Stimulated activated naive CD8-positive, alpha-beta T cell treated with anti-CD3 and anti-CD28 coated beads, Interleukin-15, Interleukin-2, amounts not matched to agents 100 U/mL and 50 U/mL, for 24 hours (primary cell): ENCODE measurements around the gene RBMS1.

ENCODE experiments used
- ATAC-seq: fragments of 150-1000 bp; cut with Tn5 transposase; one replicate; pipeline ENCODE4 v1.10.0; 2021
- DNase-seq: peaks from one replicate; pipeline ENCODE4 v3.0.0; 2021

RBMS1 gene

GRCh38 chr2:160249876-160250275, 243.7 kb downstream of the RBMS1 start:
- no peak for DNase-seq
- no peak for ATAC-seq

DNA sequence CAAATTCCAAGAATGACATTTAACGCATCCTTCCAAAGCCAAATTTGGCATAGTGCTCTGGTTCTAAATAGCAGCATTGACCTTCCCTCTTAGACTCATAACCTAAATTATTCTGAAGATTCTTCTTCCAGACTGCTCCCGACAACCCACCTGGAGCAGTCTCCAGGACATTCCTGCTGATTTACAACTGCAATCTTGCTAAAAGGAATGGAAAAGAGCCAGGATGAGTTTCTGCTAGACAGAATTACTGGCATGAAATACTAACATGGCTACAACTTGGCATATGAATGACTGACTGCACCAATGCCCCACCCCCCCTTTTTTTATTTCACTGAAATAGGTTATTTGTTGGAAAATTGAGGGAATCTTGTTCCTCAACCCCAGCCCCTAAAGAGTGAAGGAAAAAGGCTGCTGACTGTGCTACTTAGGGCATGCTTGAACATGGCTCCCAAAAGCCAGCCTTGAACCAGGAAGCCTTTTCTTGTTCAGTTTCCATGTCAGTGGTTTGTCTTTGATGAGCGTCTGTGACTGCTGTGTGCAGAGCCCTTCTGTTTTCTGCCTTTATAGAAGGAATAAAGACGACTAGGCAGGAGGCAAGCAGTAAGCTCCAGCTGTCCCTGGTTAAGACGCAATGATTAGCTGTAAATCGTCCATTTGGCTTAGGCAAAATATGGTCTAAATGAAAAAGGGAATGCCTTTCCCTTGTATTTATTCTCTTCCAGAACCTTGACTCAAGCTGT, 246.1 kb downstream of the RBMS1 start:
- ATAC-seq (no peak), DNase-seq (no peak)

DNA sequence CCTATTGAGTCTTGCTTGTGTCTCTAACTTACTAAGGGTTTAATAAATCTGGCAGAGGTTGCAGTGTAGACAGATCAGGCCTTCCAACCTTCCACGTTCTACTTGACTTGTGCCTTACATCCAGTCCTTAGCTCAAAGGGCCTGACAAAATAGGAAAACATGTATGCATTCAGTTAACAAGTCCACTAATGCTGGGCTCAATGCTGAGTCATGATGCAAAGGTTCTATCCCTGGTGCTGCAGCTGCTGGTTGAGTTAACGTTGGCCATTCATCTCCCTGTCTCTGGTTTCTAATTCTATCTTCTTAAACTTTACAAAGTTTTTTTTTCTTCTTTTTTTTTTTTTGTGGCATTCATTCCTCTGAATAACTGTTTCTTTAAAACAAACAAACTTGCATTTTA, 247.3 kb downstream of the RBMS1 start:
- no peak for DNase-seq
- ATAC-seq = no peak

- DNase-seq (no peak), ATAC-seq (no peak)
These were observed 247.9 kb downstream of the RBMS1 start for GRCh38 chr2:160245614-160246155.

DNA sequence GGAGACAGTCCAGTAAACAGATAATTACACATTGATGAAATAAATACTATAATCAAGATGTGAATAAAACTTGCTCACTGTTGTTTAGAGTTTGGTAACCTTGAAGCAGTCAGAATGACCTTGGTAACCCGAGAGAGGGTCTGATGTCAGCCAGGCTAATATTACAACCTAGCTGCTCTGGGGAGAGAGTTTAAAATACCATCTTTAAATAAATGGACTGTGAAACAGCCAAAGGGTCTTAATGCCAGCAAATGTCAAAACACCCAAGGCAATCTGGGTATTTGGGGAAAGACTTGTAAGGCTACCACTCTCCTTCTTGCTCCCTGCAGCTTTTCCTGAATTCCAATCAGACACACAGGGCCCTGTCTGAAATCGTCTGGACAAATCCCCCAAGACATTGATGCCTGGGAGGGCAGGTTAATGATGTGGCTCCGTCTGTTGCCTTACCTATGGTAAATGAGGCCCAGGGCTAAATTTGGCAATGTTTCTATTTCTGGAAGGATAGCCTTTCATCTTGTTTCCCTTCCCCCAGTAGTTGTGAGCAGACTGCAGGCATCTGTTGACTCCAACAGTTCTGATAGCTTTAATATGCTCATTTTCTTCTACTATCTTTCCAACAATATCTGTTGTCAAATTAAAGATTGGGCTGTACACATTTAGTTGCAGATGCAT, 250.6 kb downstream of the RBMS1 start:
- DNase-seq (no peak), ATAC-seq (no peak)

DNA sequence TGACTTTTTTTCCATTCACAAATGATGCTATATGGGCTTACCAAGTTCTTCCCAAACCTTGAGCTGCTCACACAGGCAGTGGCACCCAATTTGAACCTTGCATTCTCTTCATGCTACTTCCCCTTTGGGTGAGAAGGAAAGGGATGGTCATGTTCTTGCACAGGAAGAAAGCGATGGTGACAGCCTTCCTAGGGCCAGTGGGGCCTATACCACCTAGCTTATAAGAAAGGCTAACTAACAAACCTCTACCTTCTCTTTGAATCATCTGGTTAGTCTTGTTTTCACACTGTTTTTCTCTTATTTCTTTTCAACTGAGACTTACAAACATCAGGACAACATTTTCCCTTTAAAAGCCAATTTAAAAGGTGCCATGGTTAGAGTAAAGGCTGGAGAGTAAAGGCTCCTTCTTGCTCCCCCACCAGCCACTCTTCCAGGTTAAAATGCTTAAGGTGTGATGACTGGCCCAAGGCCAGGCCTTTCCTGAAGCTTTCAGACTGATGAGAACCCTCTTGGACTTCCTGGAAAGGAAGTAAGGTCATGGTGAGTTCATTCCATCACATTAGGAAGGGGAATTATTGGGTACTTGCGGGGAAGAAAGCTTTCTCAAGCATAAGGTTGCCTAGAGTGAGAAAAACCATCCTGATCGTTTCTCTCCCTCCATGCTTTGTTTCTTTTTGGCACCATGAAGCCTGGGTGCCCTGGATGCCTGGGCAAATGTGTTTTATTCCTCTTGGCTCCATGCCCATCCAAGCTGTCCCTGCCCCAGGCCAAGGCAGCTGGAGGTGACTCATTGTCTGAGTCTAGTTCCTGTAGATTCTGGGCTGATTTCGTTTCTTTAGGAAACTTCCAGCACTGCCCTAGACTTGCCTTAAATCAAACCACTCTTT, 252.1 kb downstream of the RBMS1 start:
- no peak for ATAC-seq
- no peak for DNase-seq

- ATAC-seq (no peak), DNase-seq (no peak)
These were observed 254.2 kb downstream of the RBMS1 start for GRCh38 chr2:160239436-160239835.

GRCh38 chr2:160238392-160238791, 255.2 kb downstream of the RBMS1 start:
- ATAC-seq (no peak), DNase-seq (no peak)

GRCh38 chr2:160232905-160233475, 260.6 kb downstream of the RBMS1 start:
- no peak for ATAC-seq

DNA sequence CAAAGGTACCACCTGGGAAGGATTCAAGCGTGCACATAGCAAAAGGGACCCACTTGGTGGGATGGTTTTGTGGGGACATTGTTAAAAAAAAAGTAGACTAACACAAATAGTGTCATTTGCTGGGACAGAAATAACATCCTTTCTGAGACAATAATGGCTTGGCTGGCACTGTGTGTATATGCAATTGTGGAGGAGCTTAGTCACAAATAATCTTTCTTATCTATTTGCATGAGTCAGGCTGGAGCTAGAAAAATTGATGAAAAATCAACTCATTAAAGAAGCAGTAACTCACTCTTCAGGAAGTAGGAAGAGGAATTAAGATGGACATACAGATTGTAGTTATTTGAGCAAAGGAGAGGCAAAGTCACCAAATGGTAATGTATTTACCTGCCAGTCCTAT, 264.0 kb downstream of the RBMS1 start:
- no peak for ATAC-seq
- DNase-seq = no peak

More at GRCh38 chr2:160232905-160233475, 260.6 kb downstream of the RBMS1 start:
- no peak for DNase-seq

DNA sequence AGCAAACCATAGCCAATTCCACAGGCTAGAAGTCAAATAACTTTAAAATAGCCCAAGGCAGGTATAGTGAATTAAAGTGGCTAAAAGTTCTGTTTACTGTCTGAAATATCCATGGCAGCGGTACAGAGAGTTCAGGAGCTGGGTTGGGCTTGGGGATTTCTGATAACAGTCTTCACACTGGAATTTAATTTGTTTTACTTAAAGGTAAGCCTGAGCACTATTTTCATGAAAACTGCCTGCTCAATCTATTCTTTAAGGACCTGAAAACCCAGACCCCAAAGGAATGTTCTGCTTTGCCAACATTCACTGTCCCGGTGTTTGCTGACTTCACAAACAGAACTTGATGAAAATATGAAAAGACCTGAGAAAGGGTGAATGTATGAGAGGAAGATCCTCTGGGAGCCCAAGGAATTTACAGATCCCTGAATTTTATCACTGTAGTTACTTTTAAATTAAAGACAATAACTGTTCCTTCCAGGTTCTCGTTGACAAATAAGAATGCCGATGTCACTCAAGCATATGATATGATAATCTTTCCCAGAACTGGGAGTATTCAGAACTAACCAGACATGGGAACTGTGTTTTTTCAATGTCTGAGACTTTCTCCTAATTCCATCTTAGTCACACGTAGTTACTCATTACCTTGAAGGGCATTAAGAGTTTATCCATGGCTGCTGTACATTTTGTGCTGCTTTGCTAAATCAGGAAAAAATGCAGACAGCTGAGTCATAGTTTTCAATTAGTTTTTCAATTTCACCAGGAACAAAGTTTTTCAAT, 265.3 kb downstream of the RBMS1 start:
- no peak for DNase-seq
- ATAC-seq = no peak

DNA sequence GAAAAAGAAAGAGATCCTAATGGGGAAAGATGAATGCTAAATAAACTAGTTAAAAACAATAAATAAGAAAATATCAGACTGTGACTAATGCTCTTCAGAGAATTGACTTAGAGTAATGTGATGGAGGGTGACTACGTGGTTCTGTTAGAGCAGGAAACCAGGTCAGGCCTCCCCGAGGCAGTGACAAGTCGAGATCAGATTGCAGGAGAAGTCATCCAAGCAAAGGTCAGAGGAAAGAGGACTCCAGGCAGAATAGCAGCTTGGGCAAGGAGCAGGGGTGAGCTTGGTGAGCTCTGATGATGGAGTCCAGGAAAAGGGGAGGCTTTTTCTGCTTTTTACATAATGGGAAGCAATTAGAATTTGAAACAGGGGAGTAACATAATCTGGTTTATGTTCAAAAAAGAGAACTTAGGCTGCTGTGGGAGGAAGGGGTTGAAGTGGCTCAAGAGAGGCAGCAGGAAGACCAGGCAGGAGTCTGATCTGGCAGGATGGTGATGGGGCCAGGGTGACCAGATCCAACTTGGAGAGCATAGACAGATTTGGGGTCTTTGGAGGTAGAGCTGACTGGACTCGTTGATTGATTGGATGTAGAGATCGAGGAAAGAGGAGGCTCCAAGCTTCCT, 266.2 kb downstream of the RBMS1 start:
- no peak for DNase-seq

GRCh38 chr2:160226367-160226766, 267.2 kb downstream of the RBMS1 start:
- DNase-seq (no peak), ATAC-seq (no peak)

More for the DNA sequence above, 266.2 kb downstream of the RBMS1 start:
- ATAC-seq = no peak

DNA sequence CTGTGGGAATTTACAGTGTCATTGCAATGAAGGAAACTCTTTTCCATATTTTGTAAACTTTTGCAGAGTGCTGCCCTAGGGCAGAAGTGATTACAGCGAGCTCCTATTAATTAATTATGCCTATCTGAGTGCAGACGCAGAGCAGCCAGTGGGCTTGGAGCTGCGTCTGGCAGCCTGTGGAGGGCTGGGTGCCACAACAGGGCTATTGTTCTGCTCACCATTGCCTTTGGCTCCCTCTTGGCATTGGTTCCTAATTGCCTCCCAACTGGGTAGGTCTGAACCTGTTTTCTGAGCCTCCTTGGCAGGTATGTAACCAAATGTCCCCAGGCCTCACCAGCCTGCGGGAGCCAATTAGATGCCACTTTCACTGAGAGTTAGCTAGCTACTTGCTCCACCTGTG, 267.9 kb downstream of the RBMS1 start:
- DNase-seq = no peak
- ATAC-seq = no peak

GRCh38 chr2:160224507-160224906, 269.1 kb downstream of the RBMS1 start:
- DNase-seq = no peak
- no peak for ATAC-seq

GRCh38 chr2:160224060-160224459, 269.5 kb downstream of the RBMS1 start:
- peak; percentile 15 for DNase-seq
- ATAC-seq = peak; percentile 81

DNA sequence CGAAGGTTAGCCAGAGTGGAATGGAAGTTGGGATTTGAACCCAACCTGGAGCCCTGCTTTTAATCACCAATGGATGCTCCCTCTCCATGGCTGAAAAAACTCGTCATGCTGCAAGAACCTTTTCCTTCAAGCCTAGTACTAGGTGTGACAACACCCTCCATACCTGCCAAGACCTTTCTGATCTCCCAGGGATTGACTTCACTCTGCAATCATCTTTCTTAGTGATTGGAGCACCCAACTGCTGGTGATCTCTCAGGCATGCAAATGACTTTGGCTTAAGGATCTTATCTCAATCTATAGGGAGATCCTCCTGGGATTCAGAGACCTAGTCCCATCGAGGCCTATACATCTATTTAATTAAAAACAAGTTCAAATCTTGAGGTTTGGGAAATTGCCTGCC, 270.0 kb downstream of the RBMS1 start:
- ATAC-seq = no peak

GRCh38 chr2:160222546-160223283, 270.9 kb downstream of the RBMS1 start:
- ATAC-seq = peak; percentile 20

More for the DNA sequence above, 270.0 kb downstream of the RBMS1 start:
- no peak for DNase-seq

More at GRCh38 chr2:160222546-160223283, 270.9 kb downstream of the RBMS1 start:
- no peak for DNase-seq
